ENCODE measurements around the gene ABCC4.
A peak's percentile ranks its signal among the peaks of the same experiment; 100 is the strongest.
"Not testable (repeated sequence)": the region's sequence is repeated elsewhere in the genome, so short reads cannot be mapped to it uniquely, and the experiment has no call there.

ABCC4 gene

GRCh38 chr13:95298169-95298965 lies 2.9 kb downstream of the ABCC4 start:
- DNase-seq = no peak

- peak in 3 of 14 donors; percentile 11 to 23 (median 12) for DNase-seq
Measured at GRCh38 chr13:95296326-95296925, 4.8 kb downstream of the ABCC4 start.

DNA sequence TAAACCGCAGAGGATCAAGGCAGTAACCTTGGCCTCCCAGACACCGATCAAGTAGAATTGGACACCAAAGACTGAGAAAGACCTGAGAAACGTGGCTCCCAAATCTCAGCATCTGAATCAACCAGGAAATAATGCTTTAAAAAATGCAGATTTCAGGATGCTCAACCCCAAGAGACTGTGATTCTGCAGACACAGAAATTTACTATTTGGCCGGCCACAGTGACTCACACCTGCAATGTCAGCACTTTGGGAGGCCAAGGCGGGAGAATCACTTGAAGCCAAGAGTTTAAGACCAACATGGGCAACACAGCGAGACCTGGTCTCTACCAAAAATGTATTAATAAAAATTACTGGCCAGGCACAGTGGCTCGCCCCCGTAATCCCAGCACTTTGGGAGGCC lies 6.2 kb downstream of the ABCC4 start:
- DNase-seq = no peak

- DNase-seq = peak in 2 of 14 donors; percentile 10 to 23
Measured at GRCh38 chr13:95292622-95293021, 8.6 kb downstream of the ABCC4 start.

DNA sequence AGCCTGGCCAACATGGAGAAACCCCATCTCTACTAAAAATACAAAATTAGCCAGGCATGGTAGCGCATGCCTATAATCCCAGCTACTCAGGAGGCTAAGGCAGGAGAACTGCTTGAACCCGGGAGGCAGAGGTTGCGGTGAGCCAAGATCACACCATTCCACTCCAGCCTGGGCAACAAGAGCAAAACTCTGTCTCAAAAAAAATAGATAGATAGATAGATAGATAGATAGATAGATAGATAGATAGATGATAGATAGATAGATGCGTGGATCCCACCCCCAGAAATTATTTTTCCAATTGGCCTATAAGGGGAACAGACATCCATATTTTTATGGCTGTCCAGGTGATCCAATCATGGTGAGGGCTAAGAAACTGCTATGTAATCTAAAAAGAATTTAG lies 11.3 kb downstream of the ABCC4 start:
- not testable (repeated sequence) for DNase-seq

- DNase-seq = no peak
Measured at GRCh38 chr13:95289020-95289444, 12.2 kb downstream of the ABCC4 start.

- DNase-seq = no peak
Measured at GRCh38 chr13:95284436-95284835, 16.8 kb downstream of the ABCC4 start.

DNA sequence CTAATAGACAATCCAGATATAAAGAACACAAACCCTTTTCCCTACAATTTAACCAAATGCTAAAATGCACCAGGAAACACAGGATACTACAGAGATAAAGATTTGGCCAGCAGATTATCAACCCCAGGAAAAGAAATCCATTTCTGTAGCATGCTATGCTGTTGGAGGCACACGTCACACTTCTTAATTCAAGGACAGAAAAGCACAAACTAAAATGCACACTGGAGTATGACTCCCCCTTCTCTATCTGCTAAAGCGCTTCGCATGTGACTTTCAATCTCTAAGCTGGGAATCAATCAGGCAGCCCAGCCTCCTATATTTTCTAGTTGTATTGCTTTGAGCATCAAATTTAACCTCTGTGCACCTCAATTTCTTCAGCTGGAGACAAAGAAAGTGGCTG lies 22.2 kb downstream of the ABCC4 start:
- DNase-seq = no peak

DNA sequence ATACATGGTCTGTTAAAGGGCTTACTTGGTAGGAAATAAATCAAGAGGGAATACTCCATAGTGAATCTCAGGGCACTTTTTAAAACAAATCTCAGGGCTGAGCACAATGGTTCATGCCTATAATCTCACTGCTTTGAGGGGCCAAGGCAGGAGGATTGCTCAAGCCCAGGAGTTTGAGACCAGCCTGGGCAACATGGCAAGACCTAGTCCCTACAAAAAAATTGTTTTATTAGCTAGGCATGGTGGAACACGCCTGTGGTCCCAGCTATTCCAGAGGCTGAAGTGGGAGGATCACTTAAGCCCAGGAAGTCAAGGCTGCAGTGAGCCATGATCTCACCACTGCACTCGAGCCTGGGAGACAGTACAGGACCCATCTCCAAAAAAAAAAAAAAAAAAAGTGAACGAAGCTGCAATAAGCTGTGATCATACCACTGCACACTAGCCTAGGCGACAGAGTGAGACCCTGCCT lies 25.2 kb downstream of the ABCC4 start:
- DNase-seq = no peak

GRCh38 chr13:95275322-95276036 lies 25.8 kb downstream of the ABCC4 start:
- no peak for DNase-seq

- not testable (repeated sequence) for DNase-seq
Measured at GRCh38 chr13:95273592-95274132, 27.6 kb downstream of the ABCC4 start.

DNA sequence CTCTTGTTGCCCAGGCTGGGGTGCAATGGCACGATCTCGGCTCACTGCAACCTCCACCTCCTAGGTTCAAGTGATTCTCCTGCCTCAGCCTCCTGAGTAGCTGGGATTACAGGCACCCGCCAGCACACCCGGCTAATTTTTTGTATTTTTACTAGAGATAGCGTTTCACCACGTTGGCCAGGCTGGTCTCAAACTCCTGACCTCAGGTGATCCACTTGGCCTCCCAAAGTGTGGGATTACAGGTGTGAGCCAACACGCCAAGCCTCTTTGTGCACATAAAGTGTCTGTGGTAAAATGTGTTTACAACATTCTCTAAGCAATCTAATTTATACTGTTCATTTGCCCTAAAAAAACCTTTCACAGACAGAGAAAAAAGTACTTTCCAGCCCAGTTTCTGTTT lies 29.2 kb downstream of the ABCC4 start:
- DNase-seq = not testable (repeated sequence)

- DNase-seq = no peak
Measured at GRCh38 chr13:95269756-95270155, 31.5 kb downstream of the ABCC4 start.

GRCh38 chr13:95268343-95269065 lies 32.7 kb downstream of the ABCC4 start:
- not testable (repeated sequence) for DNase-seq

- peak in 2 of 14 donors; percentile 12 to 21 for DNase-seq
Measured at GRCh38 chr13:95267662-95268342, 33.4 kb downstream of the ABCC4 start.

- DNase-seq = no peak
Measured at GRCh38 chr13:95264225-95264624, 37.0 kb downstream of the ABCC4 start.

GRCh38 chr13:95262837-95263384 lies 38.3 kb downstream of the ABCC4 start:
- no peak for DNase-seq

GRCh38 chr13:95261956-95262355 lies 39.3 kb downstream of the ABCC4 start:
- DNase-seq = no peak

- DNase-seq = no peak
Measured at GRCh38 chr13:95260031-95260525, 41.2 kb downstream of the ABCC4 start.

DNA sequence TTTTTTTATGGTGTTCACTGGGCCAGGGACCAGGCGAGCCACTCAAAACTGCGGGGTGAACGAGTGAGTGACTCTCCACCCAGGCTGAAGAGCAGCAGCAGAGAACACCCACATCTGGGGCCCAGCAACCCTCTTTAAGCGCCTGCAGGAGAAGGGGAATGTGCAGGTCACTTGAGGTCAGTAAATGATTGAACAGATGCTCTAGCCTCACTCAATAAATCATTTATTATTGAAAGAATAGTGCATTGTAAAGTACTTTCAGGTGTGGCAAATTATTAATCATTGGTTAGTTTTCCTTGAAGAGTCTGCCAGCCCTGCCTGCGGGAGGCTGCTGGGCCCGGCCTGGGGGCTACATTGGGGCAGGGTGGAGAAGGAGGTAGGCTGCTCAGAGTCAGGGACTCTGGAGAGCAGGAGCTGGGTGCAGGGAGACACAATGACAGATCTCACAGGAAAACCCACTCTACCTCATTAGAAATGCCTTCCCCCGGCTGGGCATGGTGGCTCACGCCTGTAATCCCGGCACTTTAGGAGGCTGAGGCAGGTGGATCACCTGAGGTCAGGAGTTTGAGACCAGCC lies 42.5 kb downstream of the ABCC4 start:
- no peak for DNase-seq

GRCh38 chr13:95258098-95258497 lies 43.2 kb downstream of the ABCC4 start:
- no peak for DNase-seq

Measured in C1 segment of cervical spinal cord (tissue), 14 donors.